ENCODE data around the gene SLC10A4. TPM values are rescaled to one million over a fixed set of nuclear protein-coding genes. Genes with fewer than 3 reads are reported as not detected.

The SLC10A4 gene
- polyA plus RNA-seq, 2 of the 4 experiments (the other 2 are of a cell fraction), result 5.6 to 7.6 TPM

DNA sequence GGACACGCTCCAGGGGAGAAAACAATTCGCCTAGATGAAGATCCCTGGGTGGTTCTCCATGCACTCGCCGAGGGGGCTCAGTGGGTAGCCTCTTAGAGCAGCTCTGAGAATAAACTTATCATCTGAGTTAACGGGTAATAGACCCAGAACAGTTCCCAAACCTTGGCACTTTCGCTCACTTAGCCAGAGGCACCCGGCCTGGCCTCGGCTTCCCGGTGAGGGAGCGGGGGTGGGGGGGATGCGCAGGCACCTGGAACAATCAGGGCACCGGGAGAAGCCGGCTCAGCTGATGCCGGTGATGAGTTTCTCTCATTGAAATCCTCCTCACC, 6.5 kb downstream of the SLC10A4 start:
- FAIRE-seq (no peak), ATAC-seq (no peak)
- no peak overlapping the region for H3K4me3 ChIP-seq

DNA sequence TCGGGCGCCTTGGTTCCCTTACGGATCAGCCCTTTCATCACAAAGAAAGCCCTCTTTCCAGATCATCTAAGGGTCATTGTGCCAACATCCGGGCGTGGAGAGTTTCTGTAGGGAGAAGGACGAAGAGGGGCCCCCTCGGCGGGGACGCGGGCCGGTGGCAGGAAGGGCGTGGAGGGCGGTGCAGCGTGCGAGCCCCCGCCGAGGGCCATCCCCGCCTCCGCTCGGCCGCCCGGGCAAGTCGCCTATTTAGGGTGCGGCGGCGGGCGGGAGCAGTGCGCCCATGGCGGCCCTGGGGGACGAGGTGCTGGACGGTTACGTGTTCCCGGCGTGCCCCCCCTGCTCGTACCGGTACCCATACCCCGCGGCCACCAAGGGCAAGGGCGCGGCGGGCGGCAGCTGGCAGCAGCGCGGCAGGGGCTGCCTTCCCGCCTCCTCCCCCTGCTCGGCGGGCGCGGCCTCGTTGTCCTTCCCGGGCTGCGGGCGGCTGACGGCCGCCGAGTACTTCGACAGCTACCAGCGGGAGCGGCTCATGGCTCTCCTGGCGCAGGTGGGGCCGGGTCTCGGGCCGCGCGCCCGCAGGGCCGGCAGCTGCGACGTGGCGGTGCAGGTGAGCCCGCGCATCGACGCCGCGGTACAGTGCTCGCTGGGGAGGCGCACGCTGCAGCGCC, 7.0 kb downstream of the SLC10A4 start, which contains the start of gene ZAR1:
TSS of gene ZAR1 (plus strand) at position 241 of the 668 bp plus-strand sequence. CDS start at position 281, 40 bp downstream.
- Histone ChIP-seq H3K4me2 (no peak within 1 kb of the TSS), H3K4me3 (no peak within 1 kb of the TSS), H3K27ac (no peak within 1 kb of the TSS), H3K4me1 (no peaks in the 10 kb centered on the region), H3K9me3 (no peaks in the 10 kb centered on the region)
- no peak for TF ChIP-seq CEBPB (IDR thresholded peaks at IDR 0.05)
- TF ChIP-seq NFE2L2 (conservative IDR thresholded peaks at IDR 0.05; ENCODE audit: low read length), result no peak
- TF ChIP-seq BHLHE40 (IDR thresholded peaks at IDR 0.05; ENCODE audit: low read depth, low read length), result no peak
- TF ChIP-seq, protein P1, sequence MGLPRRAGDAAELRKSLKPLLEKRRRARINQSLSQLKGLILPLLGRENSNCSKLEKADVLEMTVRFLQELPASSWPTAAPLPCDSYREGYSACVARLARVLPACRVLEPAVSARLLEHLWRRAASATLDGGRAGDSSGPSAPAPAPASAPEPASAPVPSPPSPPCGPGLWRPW (IDR thresholded peaks at IDR 0.05), result no peak
- no peak for TF ChIP-seq EHMT2 (IDR thresholded peaks at IDR 0.05; ENCODE audit: low read depth)
- no peak for TF ChIP-seq SMC3 (IDR thresholded peaks at IDR 0.05)
- TF ChIP-seq CHD4 (IDR thresholded peaks at IDR 0.05; ENCODE audit: borderline replicate concordance), result no peak
- TF ChIP-seq, protein P2, sequence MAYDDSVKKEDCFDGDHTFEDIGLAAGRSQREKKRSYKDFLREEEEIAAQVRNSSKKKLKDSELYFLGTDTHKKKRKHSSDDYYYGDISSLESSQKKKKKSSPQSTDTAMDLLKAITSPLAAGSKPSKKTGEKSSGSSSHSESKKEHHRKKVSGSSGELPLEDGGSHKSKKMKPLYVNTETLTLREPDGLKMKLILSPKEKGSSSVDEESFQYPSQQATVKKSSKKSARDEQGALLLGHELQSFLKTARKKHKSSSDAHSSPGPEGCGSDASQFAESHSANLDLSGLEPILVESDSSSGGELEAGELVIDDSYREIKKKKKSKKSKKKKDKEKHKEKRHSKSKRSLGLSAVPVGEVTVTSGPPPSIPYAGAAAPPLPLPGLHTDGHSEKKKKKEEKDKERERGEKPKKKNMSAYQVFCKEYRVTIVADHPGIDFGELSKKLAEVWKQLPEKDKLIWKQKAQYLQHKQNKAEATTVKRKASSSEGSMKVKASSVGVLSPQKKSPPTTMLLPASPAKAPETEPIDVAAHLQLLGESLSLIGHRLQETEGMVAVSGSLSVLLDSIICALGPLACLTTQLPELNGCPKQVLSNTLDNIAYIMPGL (CRISPR knock-in tag; IDR thresholded peaks at IDR 0.05; ENCODE audit: borderline replicate concordance), result no peak
- no peak for TF ChIP-seq KDM1A (IDR thresholded peaks at IDR 0.05; ENCODE audit: low read depth)
- no peak for TF ChIP-seq POLR2A (IDR thresholded peaks at IDR 0.05; ENCODE audit: low read length)
- no peak for TF ChIP-seq POLR2AphosphoS2 (conservative IDR thresholded peaks at IDR 0.05; ENCODE audit: low read length)
- TF ChIP-seq, protein P3, sequence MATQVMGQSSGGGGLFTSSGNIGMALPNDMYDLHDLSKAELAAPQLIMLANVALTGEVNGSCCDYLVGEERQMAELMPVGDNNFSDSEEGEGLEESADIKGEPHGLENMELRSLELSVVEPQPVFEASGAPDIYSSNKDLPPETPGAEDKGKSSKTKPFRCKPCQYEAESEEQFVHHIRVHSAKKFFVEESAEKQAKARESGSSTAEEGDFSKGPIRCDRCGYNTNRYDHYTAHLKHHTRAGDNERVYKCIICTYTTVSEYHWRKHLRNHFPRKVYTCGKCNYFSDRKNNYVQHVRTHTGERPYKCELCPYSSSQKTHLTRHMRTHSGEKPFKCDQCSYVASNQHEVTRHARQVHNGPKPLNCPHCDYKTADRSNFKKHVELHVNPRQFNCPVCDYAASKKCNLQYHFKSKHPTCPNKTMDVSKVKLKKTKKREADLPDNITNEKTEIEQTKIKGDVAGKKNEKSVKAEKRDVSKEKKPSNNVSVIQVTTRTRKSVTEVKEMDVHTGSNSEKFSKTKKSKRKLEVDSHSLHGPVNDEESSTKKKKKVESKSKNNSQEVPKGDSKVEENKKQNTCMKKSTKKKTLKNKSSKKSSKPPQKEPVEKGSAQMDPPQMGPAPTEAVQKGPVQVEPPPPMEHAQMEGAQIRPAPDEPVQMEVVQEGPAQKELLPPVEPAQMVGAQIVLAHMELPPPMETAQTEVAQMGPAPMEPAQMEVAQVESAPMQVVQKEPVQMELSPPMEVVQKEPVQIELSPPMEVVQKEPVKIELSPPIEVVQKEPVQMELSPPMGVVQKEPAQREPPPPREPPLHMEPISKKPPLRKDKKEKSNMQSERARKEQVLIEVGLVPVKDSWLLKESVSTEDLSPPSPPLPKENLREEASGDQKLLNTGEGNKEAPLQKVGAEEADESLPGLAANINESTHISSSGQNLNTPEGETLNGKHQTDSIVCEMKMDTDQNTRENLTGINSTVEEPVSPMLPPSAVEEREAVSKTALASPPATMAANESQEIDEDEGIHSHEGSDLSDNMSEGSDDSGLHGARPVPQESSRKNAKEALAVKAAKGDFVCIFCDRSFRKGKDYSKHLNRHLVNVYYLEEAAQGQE (IDR thresholded peaks at IDR 0.05), result no peak
- no peak for TF ChIP-seq FOSL2 (IDR thresholded peaks at IDR 0.05)
- no peak for TF ChIP-seq FOSL2 (CRISPR knock-in tag; IDR thresholded peaks at IDR 0.05)
- TF ChIP-seq CHD2 (IDR thresholded peaks at IDR 0.05; ENCODE audit: low read length, partially characterized antibody), result no peak
- TF ChIP-seq MAZ (IDR thresholded peaks at IDR 0.05; ENCODE audit: borderline replicate concordance, low read depth, low read length), result no peak
- no peak for TF ChIP-seq RNF2 (IDR thresholded peaks at IDR 0.05; ENCODE audit: borderline replicate concordance, low read depth)
- TF ChIP-seq RFX5 (IDR thresholded peaks at IDR 0.05), result no peak
- TF ChIP-seq NPAS2 (CRISPR knock-in tag; IDR thresholded peaks at IDR 0.05; ENCODE audit: borderline replicate concordance), result no peak
- POLR2A ChIA-PET, result no interaction called here
- WGBS (ENCODE audit: missing lambda C conversion rate), result 95% methylated on average over 37 of the region's 80 CpGs
- DNase-seq (ENCODE audit: low read depth in 1 of 2, low spot score in 1 of 2), result no peak
- no peak for FAIRE-seq
- ATAC-seq, result no peak
- CTCF ChIA-PET, result no interaction called here

More for the DNA sequence above, 6.5 kb downstream of the SLC10A4 start:
- no peak overlapping the region for H3K27ac ChIP-seq
- H3K9me3 ChIP-seq, result no peaks in the 10 kb centered on the region
- WGBS (ENCODE audit: missing lambda C conversion rate), result 91% methylated on average over 12 of the region's 14 CpGs
- TF ChIP-seq PHF8 (IDR thresholded peaks at IDR 0.05; ENCODE audit: borderline replicate concordance, low read depth) (no peak), ESRRA (IDR thresholded peaks at IDR 0.05; ENCODE audit: borderline replicate concordance, low read length) (no peak), HOXA7 (CRISPR knock-in tag; IDR thresholded peaks at IDR 0.05) (no peak), MAFK (IDR thresholded peaks at IDR 0.05; ENCODE audit: partially characterized antibody) (no peak), POLR2A (IDR thresholded peaks at IDR 0.05; ENCODE audit: low read length) (no peak), CEBPB (IDR thresholded peaks at IDR 0.05) (no peak), EHF (CRISPR knock-in tag; IDR thresholded peaks at IDR 0.05) (no peak)
- H3K4me2 ChIP-seq, result no peak overlapping the region
- CTCF ChIA-PET, result no interaction called here
- no peaks in the 10 kb centered on the region for H3K4me1 ChIP-seq
- DNase-seq (ENCODE audit: low read depth in 1 of 2, low spot score in 1 of 2), result no peak
- POLR2A ChIA-PET, result no interaction called here
